Left colon (tissue), 2 donors: ENCODE measurements around the gene CYP27B1. TPM values are rescaled to one million over a fixed set of nuclear protein-coding genes. Genes with fewer than 3 reads are reported as not detected.
"Not testable (repeated sequence)": the region's sequence is repeated elsewhere in the genome, so short reads cannot be mapped to it uniquely, and the experiment has no call there.

Source experiments
- ATAC-seq: fragments of 200-7000 bp; cut with Tn5 transposase; one replicate; pipeline ENCODE4 v1.9.1; 2020; ENCODE audit warnings: mild to moderate bottlenecking, moderate library complexity
- DNase-seq, 2 donors: peaks; one replicate each; pipeline ENCODE4 v3.0.0-alpha.2; 2020
- intact Hi-C, 2 donors: fragments of 100-400 bp; cut with DNase I in 1 of 2; cut with micrococcal nuclease in 1 of 2; formaldehyde crosslinking; loops; one replicate each; pipeline versions ENCODE4 v1.11.2 to v1.14.0; 2022; cut with DNase I, micrococcal nuclease
- total RNA-seq, 2 donors: library from RNA; stranded (reverse); fragmentation: NEBNext Ultra II Directional; extraction: Animal tissue kit (Norgen Biotek cat#: 25700); gene quantifications; one replicate each; pipeline ENCODE4 v1.2.1, GENCODE V29; 2021
- donor health status: DM: no; HTN: no; CAD: no.
- donor health status: DM: yes; HTN: yes; CAD: no.

CYP27B1 gene
- total RNA-seq, 2 donors from 2014 or later = 0.87 to 1.7 TPM

- no peak for DNase-seq
- intact Hi-C loops = no loop called here
- no peak for ATAC-seq
Observed at GRCh38 chr12:57727758-57728395, 39.0 kb downstream of the CYP27B1 start.

- ATAC-seq (peak; percentile 28), DNase-seq (no peak)
- intact Hi-C loops = no loop called here
Observed at GRCh38 chr12:57726884-57727757, 39.8 kb downstream of the CYP27B1 start.

DNA sequence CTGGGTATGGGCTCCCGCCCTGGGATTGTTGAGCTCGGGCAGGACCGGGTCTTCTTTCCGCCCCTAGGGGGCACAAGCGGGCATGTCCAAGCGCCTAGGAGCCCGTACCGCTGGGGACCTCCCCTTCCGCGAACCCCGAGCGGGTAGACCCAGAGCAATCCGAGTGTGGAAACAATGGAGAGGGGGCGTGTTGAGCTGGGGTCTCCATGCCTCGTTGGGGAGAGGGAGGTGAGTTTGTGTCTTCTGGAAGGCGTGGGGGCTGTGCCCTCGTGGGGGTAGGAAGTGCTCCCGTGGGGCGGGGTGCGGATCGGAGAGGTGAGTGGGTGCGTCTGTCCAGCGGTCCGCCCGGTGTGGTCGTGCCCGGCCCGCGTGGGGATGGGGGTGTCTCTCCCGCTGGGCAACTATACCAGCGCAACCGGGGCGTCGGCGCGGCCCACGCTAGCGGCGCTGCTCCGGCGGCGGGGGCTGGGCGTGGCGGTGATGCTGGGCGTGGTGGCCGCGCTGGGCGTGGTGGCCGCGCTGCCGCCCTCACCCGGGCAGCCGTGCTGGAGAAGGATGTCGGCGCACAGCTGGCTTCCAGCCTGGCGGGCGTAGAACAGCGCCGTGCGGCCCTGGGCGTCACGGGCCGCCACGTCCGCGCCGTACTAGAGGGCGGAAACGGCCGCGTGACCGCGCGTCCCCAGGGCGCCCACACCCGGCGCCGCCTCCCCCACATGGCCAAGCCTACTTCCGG is 40.6 kb downstream of the CYP27B1 start:
- intact Hi-C loops = no loop called here
- DNase-seq = peak; percentile 78 to 87
- ATAC-seq = peak; percentile 86

DNA sequence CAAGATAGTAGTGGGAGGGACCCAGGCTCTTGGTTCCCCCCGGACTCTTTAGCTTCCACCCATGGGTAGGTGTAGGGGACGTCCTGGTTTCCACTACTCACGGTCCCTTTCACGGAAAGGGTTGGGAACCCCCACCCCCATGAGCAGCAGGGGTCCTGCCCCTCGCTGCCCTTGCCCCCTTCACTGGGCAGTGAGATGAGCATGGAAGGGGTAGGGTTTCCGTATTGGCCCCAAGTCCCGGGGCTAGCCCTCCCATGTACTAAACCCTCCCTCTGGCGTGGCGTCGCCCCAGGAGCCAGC is 41.1 kb downstream of the CYP27B1 start:
- DNase-seq (no peak), ATAC-seq (no peak)
- intact Hi-C loops = no loop called here

DNA sequence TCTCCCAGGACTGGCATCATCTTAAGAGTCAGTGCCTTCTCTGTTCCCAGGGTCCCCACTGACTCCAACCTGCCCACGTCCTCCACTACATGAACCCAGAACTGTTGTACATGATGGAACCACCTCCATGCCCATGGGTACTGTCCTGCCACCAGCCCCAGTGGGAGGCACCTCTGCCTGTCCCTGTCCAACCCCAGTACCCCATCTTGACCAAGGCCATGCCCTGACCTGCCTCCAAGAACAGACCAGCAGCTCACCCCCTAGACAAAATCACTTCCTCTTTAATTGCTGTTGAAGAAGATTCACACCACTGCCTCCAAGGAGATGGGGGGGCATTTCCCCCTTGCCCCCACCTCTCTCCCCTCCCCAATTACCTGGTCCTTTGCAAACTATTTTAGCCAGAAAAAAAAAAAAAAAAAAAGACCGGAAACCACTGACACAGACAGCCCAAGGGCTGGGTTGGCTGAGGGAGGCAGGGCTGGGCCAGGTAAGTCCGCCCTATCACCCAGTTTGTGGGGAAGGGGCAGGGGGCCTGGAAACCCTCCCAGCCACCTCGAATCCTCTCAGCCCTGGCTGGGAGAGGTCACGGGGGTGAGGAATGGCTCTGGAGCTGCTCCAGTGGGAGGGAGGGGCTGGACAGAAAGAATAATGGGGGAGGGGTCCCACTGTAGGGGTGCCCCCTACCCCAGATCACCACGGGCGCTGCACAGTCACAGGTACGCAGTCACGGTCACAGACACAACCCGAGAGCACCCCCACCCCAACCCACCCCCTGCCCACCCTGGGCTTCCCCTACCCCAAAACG is 41.7 kb downstream of the CYP27B1 start:
- DNase-seq (no peak), ATAC-seq (no peak)
- intact Hi-C loops = no loop called here

DNA sequence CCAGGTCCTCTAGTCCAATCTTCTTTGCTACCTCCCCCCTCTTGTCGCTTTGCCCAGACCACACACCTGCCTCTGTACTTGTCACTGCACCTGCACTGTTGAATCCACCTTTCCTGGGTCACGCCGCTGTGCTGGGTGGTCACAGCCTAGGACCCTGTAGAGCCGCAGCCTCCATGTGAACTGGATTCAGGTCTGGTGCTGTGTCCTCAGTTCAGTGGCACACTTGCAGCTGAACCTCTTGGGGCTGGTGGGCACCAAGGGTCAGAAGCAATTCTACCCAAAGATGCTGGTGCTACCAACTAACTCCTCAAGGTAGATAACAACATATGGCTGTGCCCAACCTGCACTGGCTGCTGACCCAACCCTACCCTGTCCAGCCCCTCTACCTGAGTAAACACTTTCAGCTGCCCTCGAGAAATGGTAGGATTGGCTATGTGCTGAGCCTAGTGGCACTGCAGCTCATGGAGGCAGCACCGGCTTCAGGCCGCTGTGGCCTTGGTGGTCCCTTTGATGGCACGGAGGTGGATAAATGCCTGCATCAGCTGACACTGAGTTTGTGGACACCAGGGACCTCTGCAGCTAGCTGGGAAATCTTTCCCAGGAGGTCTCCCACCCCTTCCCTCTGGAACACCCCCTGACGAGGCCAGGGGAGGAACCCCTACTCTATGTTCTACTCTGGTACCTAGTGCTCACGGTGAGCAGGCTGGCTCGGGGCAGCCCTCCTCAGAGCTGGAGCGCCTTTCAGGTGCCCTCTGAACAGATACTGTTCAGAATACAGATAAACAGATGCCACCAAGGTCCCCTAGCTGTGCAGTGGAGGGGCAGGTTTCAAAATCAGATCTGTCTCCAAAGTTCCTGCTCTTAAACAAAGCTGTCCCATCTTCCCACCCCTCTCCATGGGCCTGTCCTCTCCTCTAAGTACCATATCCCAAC is 42.6 kb downstream of the CYP27B1 start:
- no peak for DNase-seq
- intact Hi-C loops = no loop called here
- ATAC-seq = no peak

DNA sequence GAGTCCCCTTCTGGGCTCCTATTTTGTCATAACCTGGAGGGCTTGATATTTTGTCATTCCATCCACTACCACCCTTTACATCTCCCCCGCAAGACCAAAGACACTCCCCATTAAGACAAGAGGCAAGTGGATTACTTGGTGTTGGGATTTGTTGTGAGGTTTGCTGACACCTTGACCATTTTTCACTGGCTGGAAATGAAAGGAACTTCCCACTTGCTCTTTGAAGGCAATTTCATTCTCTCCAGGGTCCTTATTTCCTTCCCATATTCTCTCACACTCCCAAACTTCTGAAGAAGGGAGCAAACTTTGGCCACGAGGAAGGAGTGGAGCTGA is 43.3 kb downstream of the CYP27B1 start:
- intact Hi-C loops = no loop called here
- ATAC-seq (no peak), DNase-seq (no peak)

GRCh38 chr12:57722716-57723629 is 43.9 kb downstream of the CYP27B1 start:
- ATAC-seq (no peak), DNase-seq (no peak)
- intact Hi-C loops = no loop called here

- ATAC-seq, intact Hi-C loops, DNase-seq: not testable (repeated sequence)
Observed at GRCh38 chr12:57721846-57722608, 44.9 kb downstream of the CYP27B1 start.

GRCh38 chr12:57720606-57721595 is 46.0 kb downstream of the CYP27B1 start:
- intact Hi-C loops = no loop called here
- ATAC-seq (no peak), DNase-seq (no peak)

- DNase-seq (no peak), ATAC-seq (no peak)
- intact Hi-C loops = no loop called here
Observed at GRCh38 chr12:57719777-57720605, 46.9 kb downstream of the CYP27B1 start.

GRCh38 chr12:57718641-57719528 is 48.0 kb downstream of the CYP27B1 start:
- ATAC-seq = no peak
- intact Hi-C loops = no loop called here

GRCh38 chr12:57717846-57718640 is 48.8 kb downstream of the CYP27B1 start:
- intact Hi-C loops = no loop called here
- no peak for ATAC-seq
- DNase-seq = no peak

More at GRCh38 chr12:57718641-57719528, 48.0 kb downstream of the CYP27B1 start:
- DNase-seq = no peak
